Suprapubic skin (tissue), 4 donors: ENCODE measurements around the gene SMOC2. TPM values are rescaled to one million over a fixed set of nuclear protein-coding genes. Genes with fewer than 3 reads are reported as not detected.

ENCODE experiments used
- DNase-seq, 2 donors: peaks; one replicate each; pipeline ENCODE4 v3.0.0-alpha.2; 2019; ENCODE audit warnings: low spot score in 2 of 2
- H3K27ac ChIP-seq: fragments of 200-600 bp; sonication (generic); one replicate; pipeline ENCODE4 v1.5.1; 2019
- H3K27me3 ChIP-seq: fragments of 200-600 bp; sonication (generic); one replicate; pipeline ENCODE4 v1.5.1; 2019
- H3K36me3 ChIP-seq: fragments of 200-600 bp; sonication (generic); one replicate; pipeline ENCODE4 v1.5.1; 2019
- H3K4me1 ChIP-seq: fragments of 200-600 bp; sonication (generic); one replicate; pipeline ENCODE4 v1.5.1; 2019
- H3K4me3 ChIP-seq: fragments of 200-600 bp; sonication (generic); one replicate; pipeline ENCODE4 v1.5.1; 2019; ENCODE audit warnings: mild to moderate bottlenecking
- H3K9me3 ChIP-seq: fragments of 200-600 bp; sonication (generic); one replicate; pipeline ENCODE4 v1.5.1; 2019
- EP300 ChIP-seq: sonication (generic); formaldehyde crosslinking; IDR thresholded peaks from one replicate; pipeline ENCODE4 v1.6.1; 2017; ENCODE audit warnings: antibody characterized with exemption
- POLR2A ChIP-seq, 2 donors: fragments of 450-650 bp; IDR thresholded peaks; one replicate each; pipeline ENCODE4 v1.6.1; 2017; ENCODE audit warnings: antibody characterized with exemption in 2 of 2, mild to moderate bottlenecking in 2 of 2, moderate library complexity in 2 of 2
- POLR2AphosphoS5 ChIP-seq, 3 donors: sonication (generic); formaldehyde crosslinking; IDR thresholded peaks; one replicate each; pipeline ENCODE4 v1.6.1; 2017; ENCODE audit warnings: antibody characterized with exemption in 3 of 3
- WGBS: methylation state at CpG from one replicate; pipeline ENCODE4 v1.1.5; 2018; 5-methylcytosine and 5-hydroxymethylcytosine counted together
- total RNA-seq, 4 donors: library from RNA; depleted of rRNA; stranded (reverse); fragments of >200 nt; gene quantifications; one replicate each; pipeline ENCODE4 v1.1.0, GENCODE V29; 2016
- TF ChIP-seq, protein P1 (sequence below), 2 donors: fragments of 200-600 bp in 1 of 2; fragments of 450-650 bp in 1 of 2; sonication (generic) in 1 of 2; IDR thresholded peaks; one replicate each; pipeline ENCODE4 v1.5.1; 2016 to 2019; ENCODE audit warnings: antibody characterized with exemption in 2 of 2, mild to moderate bottlenecking in 1 of 2, moderate library complexity in 1 of 2

The SMOC2 gene
- total RNA-seq, 4 donors from 2014 or later = 16.2 to 22.9 (median 18.8) TPM

DNA sequence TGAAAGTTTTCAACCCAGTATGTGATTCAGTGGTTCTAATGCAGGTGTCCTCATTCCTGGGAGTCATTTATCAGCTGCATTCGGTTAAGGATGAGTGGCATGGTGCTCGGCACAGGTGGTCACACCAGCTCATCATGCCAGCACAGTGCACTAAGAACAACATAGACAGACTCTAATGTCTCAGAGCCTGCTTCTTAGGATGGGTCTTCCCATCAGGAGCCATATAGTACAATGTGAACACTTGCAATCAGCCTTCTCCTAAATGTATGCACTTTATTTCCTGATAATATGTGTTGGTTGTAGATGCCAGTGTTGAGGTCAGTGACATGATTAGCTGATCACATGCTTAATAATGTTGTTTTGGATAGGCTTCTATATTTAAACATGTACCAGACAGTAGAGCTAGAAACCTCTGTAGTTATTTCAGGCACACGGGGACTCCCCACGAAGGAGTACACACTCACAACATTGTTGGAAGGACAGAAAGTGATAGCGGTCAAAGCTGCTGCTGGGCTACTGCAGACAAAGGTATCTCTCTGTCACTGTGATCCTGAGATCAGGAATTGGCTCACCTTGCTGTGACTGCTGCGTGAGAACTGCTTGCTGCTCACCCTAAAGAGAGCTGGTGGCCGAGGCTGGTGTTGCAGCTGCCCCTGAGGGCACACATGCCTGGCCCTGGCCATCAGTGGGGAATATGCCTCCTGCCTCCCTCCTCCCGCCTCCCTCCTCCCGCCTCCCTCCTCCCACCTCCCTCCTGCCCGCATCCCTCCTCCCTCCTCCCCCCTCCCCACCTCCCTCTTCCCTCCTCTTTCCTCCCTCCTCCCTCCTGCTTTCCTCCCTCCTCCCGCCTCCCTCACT is 195.4 kb downstream of the SMOC2 start:
- TF ChIP-seq, protein P1, sequence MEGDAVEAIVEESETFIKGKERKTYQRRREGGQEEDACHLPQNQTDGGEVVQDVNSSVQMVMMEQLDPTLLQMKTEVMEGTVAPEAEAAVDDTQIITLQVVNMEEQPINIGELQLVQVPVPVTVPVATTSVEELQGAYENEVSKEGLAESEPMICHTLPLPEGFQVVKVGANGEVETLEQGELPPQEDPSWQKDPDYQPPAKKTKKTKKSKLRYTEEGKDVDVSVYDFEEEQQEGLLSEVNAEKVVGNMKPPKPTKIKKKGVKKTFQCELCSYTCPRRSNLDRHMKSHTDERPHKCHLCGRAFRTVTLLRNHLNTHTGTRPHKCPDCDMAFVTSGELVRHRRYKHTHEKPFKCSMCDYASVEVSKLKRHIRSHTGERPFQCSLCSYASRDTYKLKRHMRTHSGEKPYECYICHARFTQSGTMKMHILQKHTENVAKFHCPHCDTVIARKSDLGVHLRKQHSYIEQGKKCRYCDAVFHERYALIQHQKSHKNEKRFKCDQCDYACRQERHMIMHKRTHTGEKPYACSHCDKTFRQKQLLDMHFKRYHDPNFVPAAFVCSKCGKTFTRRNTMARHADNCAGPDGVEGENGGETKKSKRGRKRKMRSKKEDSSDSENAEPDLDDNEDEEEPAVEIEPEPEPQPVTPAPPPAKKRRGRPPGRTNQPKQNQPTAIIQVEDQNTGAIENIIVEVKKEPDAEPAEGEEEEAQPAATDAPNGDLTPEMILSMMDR (IDR thresholded peaks at IDR 0.05) = no peak
- TF ChIP-seq POLR2AphosphoS5 (IDR thresholded peaks at IDR 0.05) (no peak), POLR2A (IDR thresholded peaks at IDR 0.05) (no peak), EP300 (no peak)
- no peaks in the 10 kb centered on the region for H3K36me3 ChIP-seq
- 63% methylated on average over 8 of the region's 11 CpGs for WGBS
- H3K27me3 ChIP-seq = no peaks in the 10 kb centered on the region
- no peak for DNase-seq
- H3K27ac ChIP-seq = no peak overlapping the region
- peaks cover 3% of the 10 kb centered on the region for H3K4me1 ChIP-seq
- no peaks in the 10 kb centered on the region for H3K9me3 ChIP-seq
- no peak overlapping the region for H3K4me3 ChIP-seq

DNA sequence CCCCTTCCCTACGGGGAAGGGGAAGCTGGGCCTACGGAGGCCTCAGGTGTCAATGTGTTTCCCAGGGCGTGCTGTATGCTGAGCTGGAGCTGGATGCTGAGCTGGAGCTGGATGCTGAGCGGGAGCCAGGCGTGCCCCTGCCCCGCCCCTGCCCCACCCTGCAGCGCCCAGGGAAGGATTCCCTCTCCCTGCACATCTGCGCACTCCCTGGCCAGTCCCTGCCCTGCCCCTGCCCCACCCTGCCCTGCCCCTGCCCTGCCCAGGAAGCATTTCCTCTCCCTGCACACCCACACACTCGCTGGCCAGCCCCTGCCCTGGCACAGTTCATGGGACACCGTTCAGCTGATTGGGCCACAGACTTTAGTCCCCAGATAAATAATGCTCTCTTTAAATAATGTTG is 196.8 kb downstream of the SMOC2 start:
- no peak for DNase-seq
- TF ChIP-seq, protein P1 (IDR thresholded peaks at IDR 0.05) = no peak
- Histone ChIP-seq H3K9me3 (no peaks in the 10 kb centered on the region), H3K4me3 (no peak overlapping the region), H3K27me3 (no peaks in the 10 kb centered on the region), H3K4me1 (peaks cover 3% of the 10 kb centered on the region), H3K27ac (no peak overlapping the region), H3K36me3 (no peaks in the 10 kb centered on the region)
- 64% methylated on average over 6 of the region's 10 CpGs for WGBS

DNA sequence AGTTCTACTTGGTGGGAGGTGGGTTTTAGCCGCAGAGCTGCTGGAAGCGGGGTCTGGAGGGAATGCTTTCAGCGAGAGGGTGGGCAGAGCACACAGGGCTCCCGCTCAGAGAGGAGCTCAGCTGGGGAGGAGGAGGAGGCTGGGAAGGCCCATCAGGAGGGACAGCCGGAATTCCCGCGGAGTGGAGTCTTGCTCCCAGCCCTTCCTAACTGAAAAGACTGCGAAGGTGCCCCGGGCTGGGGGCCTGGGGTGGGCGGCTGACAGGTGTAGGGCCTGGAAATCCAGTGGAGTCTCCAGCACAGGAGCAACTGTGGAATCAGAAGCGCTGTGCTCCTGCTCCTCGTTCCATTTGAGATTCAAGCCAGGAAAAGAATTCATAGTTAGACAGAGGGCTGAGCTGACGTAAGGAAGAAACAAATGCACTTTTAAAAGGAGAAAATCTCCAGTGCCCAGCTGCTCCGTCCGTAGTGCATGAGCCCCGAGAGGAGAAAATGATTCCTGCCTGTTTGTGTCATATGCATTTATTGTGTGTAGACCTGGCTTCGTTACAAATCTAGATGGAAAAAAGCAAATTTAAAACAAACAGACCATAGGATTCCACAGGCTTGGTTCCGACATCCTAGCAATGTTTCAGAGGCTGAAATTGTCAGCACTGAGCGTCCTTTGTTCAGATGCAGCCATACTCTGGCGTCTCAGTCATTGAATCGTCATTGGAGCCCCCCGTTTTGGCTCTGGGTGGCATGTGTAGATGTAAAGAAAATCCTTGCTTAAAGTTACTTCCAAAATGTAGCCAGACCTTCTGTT is 197.7 kb downstream of the SMOC2 start:
- H3K9me3 ChIP-seq = no peaks in the 10 kb centered on the region
- TF ChIP-seq, protein P1 (IDR thresholded peaks at IDR 0.05) = no peak
- TF ChIP-seq EP300 (no peak), POLR2AphosphoS5 (IDR thresholded peaks at IDR 0.05) (no peak), POLR2A (IDR thresholded peaks at IDR 0.05) (no peak)
- H3K27me3 ChIP-seq = no peaks in the 10 kb centered on the region
- peak in 1 of 2 donors; percentile 23 for DNase-seq
- no peak overlapping the region for H3K4me3 ChIP-seq
- H3K36me3 ChIP-seq = no peaks in the 10 kb centered on the region
- H3K4me1 ChIP-seq = peaks cover 3% of the 10 kb centered on the region
- H3K27ac ChIP-seq = no peak overlapping the region
- 67% methylated on average over 20 of the region's 22 CpGs for WGBS

DNA sequence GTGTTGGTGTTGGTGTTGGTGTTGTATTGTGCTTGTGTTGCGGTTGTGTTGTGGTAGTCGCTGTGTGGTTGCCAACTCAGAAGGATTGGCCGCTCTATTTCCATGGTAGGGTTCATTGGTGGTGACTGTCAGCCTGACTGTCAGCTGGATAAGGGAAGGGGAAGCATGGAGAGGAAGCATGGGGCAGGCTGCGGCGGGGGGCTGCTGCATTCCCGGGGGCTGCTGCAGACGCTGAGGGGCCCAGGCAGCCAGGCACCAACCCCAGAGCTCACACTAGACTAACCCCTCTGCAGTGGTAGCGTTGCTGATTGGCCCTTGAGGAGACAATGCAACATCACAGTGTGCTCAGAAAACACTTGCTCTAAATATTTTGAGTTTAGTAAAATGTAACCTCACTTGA is 199.2 kb downstream of the SMOC2 start:
- no peaks in the 10 kb centered on the region for H3K36me3 ChIP-seq
- no peak overlapping the region for H3K27ac ChIP-seq
- no peaks in the 10 kb centered on the region for H3K27me3 ChIP-seq
- H3K9me3 ChIP-seq = no peaks in the 10 kb centered on the region
- no peak for TF ChIP-seq POLR2A (IDR thresholded peaks at IDR 0.05)
- TF ChIP-seq POLR2AphosphoS5 (IDR thresholded peaks at IDR 0.05) = no peak
- no peak for TF ChIP-seq EP300
- TF ChIP-seq, protein P1 (IDR thresholded peaks at IDR 0.05) = no peak
- 68% methylated on average over 6 of the region's 8 CpGs for WGBS
- H3K4me3 ChIP-seq = no peak overlapping the region
- no peak for DNase-seq
- peaks cover 3% of the 10 kb centered on the region for H3K4me1 ChIP-seq

DNA sequence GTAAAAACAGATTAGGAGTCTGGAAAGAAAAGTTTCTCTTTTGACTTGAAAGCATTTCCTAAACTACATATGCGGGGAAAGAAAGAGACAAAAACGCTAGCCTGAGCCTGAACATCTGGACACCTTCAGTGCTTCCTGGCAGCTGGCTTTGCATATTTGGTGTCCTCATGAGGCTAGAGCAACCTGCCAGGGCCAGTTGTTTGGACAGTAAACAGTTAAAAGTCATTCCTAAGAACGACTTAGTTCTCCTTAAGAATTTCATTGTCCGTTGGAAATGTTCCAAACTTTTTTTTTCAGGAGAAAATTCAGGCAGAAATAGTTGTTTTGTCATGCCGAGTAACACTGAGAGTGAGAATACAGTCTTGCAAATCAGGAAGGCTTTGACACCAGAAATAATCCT is 199.8 kb downstream of the SMOC2 start:
- Histone ChIP-seq H3K4me3 (no peak overlapping the region), H3K27ac (no peak overlapping the region)

More for the DNA sequence above, 199.8 kb downstream of the SMOC2 start:
- Histone ChIP-seq H3K4me1 (peaks cover 3% of the 10 kb centered on the region), H3K9me3 (no peaks in the 10 kb centered on the region), H3K27me3 (no peaks in the 10 kb centered on the region), H3K36me3 (no peaks in the 10 kb centered on the region)
- DNase-seq = no peak
- WGBS = 27% methylated on average over 5 of the region's 5 CpGs
- no peak for TF ChIP-seq POLR2A (IDR thresholded peaks at IDR 0.05)
- TF ChIP-seq POLR2AphosphoS5 (IDR thresholded peaks at IDR 0.05) = no peak
- TF ChIP-seq EP300 = no peak
- TF ChIP-seq, protein P1 (IDR thresholded peaks at IDR 0.05) = no peak
